DOHH2 (cell line): ENCODE results near the gene UVRAG.

Experiments
- H3F3A ChIP-seq: fragments of 200-600 bp; sonication (generic), shearing (Covaris generic); 2 replicates; pipeline ENCODE4 v1.6.0; 2016; ENCODE audit warnings: antibody characterized with exemption, mild to moderate bottlenecking; ENCODE audit not compliant: control insufficient read depth, insufficient read depth
- H3K27ac ChIP-seq: fragments of 200-600 bp; sonication (generic); 2 replicates; pipeline ENCODE4 v1.5.1; 2014; ENCODE audit warnings: low read depth, mild to moderate bottlenecking, low read length, moderate library complexity
- H3K27me3 ChIP-seq: fragments of 200-600 bp; sonication (generic); 2 replicates; pipeline ENCODE4 v1.6.1; 2014; ENCODE audit warnings: mild to moderate bottlenecking, low read length, mixed read lengths; ENCODE audit not compliant: control insufficient read depth
- H3K36me3 ChIP-seq: fragments of 200-600 bp; sonication (generic); 2 replicates; pipeline ENCODE4 v1.6.1; 2014; ENCODE audit warnings: mild to moderate bottlenecking, low read length, moderate library complexity, mixed read lengths; ENCODE audit not compliant: control insufficient read depth
- H3K4me1 ChIP-seq: fragments of 200-600 bp; sonication (generic); 2 replicates; pipeline ENCODE4 v1.6.1; 2014; ENCODE audit warnings: mild to moderate bottlenecking, low read length, mixed read lengths; ENCODE audit not compliant: control insufficient read depth
- H3K4me2 ChIP-seq: fragments of 200-600 bp; sonication (generic); 2 replicates; pipeline ENCODE4 v1.6.0; 2014; ENCODE audit warnings: mild to moderate bottlenecking, low read length, moderate library complexity
- H3K4me3 ChIP-seq: fragments of 200-600 bp; sonication (generic); 2 replicates; pipeline ENCODE4 v1.5.1; 2014; ENCODE audit warnings: mild to moderate bottlenecking, low read length, mixed read lengths
- H3K79me2 ChIP-seq: fragments of 200-600 bp; sonication (generic); 2 replicates; pipeline ENCODE4 v1.6.1; 2014; ENCODE audit warnings: mild to moderate bottlenecking, low read length, mixed read lengths; ENCODE audit not compliant: control insufficient read depth
- H3K9me2 ChIP-seq: fragments of 200-600 bp; sonication (generic); replicated peaks from 2 replicates; pipeline ENCODE4 v1.6.1; 2014; ENCODE audit warnings: mild to moderate bottlenecking, low read length, mixed read lengths; ENCODE audit not compliant: control insufficient read depth
- H3K9me3 ChIP-seq: fragments of 200-600 bp; sonication (generic); 2 replicates; pipeline ENCODE4 v1.6.1; 2014; ENCODE audit warnings: antibody characterized with exemption, low read length, mixed read lengths; ENCODE audit not compliant: control insufficient read depth, insufficient read depth
- H4K20me1 ChIP-seq: fragments of 200-600 bp; sonication (generic); 2 replicates; pipeline ENCODE4 v1.6.0; 2014; ENCODE audit warnings: low read depth, mild to moderate bottlenecking, antibody characterized with exemption, low read length, moderate library complexity; ENCODE audit not compliant: control insufficient read depth, insufficient read depth
- EZH2phosphoT487 ChIP-seq: fragments of 200-600 bp; sonication (generic); IDR thresholded peaks from 2 replicates; pipeline ENCODE4 v1.6.1; 2017; ENCODE audit warnings: borderline replicate concordance, mild to moderate bottlenecking, antibody characterized with exemption, low read length, moderate library complexity, mixed read lengths
- TF ChIP-seq, protein P1 (sequence below): fragments of 200-600 bp; sonication (generic); IDR thresholded peaks from one replicate; pipeline ENCODE4 v1.5.1; 2014; ENCODE audit warnings: antibody characterized with exemption, mild to moderate bottlenecking, low read depth, low read length; ENCODE audit not compliant: poor library complexity, severe bottlenecking

Gene UVRAG

DNA sequence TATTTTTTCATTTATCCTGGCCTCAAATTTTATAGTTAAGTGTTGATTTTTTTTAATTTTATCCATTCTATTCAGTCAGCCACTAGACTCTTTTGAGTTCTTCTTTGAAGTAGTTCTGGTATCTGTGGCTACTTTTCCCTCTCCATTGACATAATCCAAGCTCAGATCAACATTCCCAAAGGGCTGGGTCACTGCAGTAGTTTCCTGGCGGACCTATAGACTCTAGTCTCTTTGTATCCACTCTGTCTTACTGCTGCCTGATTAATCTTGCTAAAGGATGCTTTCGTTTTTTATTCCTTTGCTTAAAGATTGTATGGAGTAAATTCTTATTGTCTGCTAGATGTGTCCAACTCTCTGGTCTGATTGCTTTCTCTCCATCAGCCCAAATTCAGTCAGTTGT lies 87.6 kb downstream of the UVRAG start:
- peaks cover 70% of the 10 kb centered on the region for H3K36me3 ChIP-seq
- H3F3A ChIP-seq: peaks cover 5% of the 10 kb centered on the region; the same call in 1 of the 2 replicates
- TF ChIP-seq, protein P1, sequence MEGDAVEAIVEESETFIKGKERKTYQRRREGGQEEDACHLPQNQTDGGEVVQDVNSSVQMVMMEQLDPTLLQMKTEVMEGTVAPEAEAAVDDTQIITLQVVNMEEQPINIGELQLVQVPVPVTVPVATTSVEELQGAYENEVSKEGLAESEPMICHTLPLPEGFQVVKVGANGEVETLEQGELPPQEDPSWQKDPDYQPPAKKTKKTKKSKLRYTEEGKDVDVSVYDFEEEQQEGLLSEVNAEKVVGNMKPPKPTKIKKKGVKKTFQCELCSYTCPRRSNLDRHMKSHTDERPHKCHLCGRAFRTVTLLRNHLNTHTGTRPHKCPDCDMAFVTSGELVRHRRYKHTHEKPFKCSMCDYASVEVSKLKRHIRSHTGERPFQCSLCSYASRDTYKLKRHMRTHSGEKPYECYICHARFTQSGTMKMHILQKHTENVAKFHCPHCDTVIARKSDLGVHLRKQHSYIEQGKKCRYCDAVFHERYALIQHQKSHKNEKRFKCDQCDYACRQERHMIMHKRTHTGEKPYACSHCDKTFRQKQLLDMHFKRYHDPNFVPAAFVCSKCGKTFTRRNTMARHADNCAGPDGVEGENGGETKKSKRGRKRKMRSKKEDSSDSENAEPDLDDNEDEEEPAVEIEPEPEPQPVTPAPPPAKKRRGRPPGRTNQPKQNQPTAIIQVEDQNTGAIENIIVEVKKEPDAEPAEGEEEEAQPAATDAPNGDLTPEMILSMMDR: no peak
- no peak for TF ChIP-seq EZH2phosphoT487
- peaks cover 96% of the 10 kb centered on the region for H3K79me2 ChIP-seq
- H4K20me1 ChIP-seq: peaks cover 22% of the 10 kb centered on the region
- no peak overlapping the region for H3K4me2 ChIP-seq
- no peak overlapping the region for H3K4me3 ChIP-seq
- H3K9me3 ChIP-seq: no peaks in the 10 kb centered on the region
- H3K4me1 ChIP-seq: peaks cover 21% of the 10 kb centered on the region
- H3K9me2 ChIP-seq: no peaks in the 10 kb centered on the region
- no peaks in the 10 kb centered on the region for H3K27me3 ChIP-seq
- no peak overlapping the region for H3K27ac ChIP-seq

DNA sequence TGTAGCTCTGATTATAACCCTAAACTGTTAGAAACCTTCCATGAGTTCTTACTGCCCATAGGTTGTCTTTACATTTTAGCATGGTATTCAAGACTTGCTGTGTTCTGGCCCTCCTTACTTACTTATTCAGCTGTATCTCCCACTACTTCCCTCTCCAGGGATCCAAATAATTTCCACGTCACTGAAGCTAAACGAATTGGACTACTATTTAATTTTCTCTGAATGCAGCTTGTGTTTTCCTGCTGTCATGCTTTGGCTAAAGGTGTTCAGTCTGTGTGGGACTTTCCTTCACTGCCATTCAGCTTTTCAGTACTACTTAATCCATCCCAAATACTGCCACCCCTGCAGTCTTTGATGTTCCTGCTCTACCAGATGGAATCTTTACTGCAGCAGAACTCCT lies 88.3 kb downstream of the UVRAG start:
- Histone ChIP-seq H3K27ac (no peak overlapping the region), H4K20me1 (peaks cover 25% of the 10 kb centered on the region), H3K27me3 (no peaks in the 10 kb centered on the region), H3F3A (peaks cover 5% of the 10 kb centered on the region; the same call in 1 of the 2 replicates), H3K9me2 (no peaks in the 10 kb centered on the region), H3K9me3 (no peaks in the 10 kb centered on the region), H3K4me2 (no peak overlapping the region), H3K4me1 (peaks cover 21% of the 10 kb centered on the region), H3K79me2 (peaks cover 98% of the 10 kb centered on the region), H3K36me3 (peaks cover 70% of the 10 kb centered on the region), H3K4me3 (no peak overlapping the region)
- no peak for TF ChIP-seq EZH2phosphoT487

DNA sequence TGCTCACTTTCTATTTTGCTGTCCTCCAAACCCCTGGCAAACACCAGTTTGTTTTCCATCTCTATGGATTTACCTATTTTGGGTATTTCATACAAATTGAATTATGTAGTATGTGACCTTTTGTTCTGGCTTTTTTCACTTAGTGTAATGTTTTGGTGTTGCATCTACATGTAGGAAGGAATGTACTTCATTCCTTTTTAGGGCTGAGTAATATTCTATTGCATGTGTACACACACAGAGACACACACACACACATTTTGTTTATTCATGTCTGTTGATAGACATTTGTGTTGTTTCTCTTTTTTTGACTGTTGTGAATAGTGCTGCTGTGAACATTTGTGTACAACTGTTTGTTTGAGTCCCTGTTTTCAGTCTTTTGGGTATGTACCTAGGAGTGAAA lies 90.4 kb downstream of the UVRAG start:
- no peak for TF ChIP-seq EZH2phosphoT487
- TF ChIP-seq, protein P1: no peak
- Histone ChIP-seq H4K20me1 (peaks cover 26% of the 10 kb centered on the region), H3K27me3 (no peaks in the 10 kb centered on the region), H3K4me2 (no peak overlapping the region), H3K27ac (no peak overlapping the region), H3K9me2 (no peaks in the 10 kb centered on the region), H3K9me3 (no peaks in the 10 kb centered on the region), H3K4me3 (no peak overlapping the region), H3K79me2 (peaks cover 99% of the 10 kb centered on the region), H3K36me3 (peaks cover 59% of the 10 kb centered on the region), H3F3A (peaks cover 5% of the 10 kb centered on the region; the same call in 1 of the 2 replicates), H3K4me1 (peaks cover 21% of the 10 kb centered on the region)

DNA sequence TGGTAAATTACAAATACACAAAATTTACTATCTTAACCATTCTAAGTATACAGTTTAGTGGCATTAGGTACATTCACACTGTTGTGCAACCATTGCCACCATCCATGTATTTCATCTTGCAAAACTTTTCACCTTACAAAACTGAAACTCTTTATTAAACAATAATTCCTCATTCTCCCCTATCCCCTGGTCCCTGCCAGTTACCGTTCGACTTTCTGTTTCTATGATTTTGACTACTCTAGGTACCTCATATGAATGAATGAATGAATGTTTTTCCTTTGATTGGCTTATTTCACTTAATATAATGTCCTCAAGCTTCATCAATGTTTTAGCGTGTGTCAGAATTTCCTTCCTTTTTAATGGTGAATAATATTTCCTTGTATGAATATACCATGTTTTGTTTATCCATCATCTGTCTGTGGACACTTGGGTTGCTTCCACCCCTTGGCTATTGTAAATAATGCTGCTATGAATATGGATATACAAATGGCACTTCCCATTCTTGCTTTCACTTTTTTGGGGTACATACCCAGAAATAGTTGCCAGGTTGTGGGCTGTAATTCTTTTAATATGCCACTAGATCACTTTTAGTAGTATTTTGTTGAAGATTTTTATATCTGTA lies 93.0 kb downstream of the UVRAG start:
- Histone ChIP-seq H3K36me3 (peaks cover 62% of the 10 kb centered on the region), H3F3A (no peaks in the 10 kb centered on the region), H3K4me2 (no peak overlapping the region), H3K9me2 (no peaks in the 10 kb centered on the region), H3K9me3 (no peaks in the 10 kb centered on the region), H3K27me3 (no peaks in the 10 kb centered on the region), H4K20me1 (peaks cover 16% of the 10 kb centered on the region; the same call in 1 of the 2 replicates), H3K4me3 (no peak overlapping the region), H3K79me2 (peaks cover 97% of the 10 kb centered on the region), H3K27ac (no peak overlapping the region), H3K4me1 (peaks cover 9% of the 10 kb centered on the region; the same call in 1 of the 2 replicates)
- TF ChIP-seq, protein P1: no peak
- no peak for TF ChIP-seq EZH2phosphoT487
